Renal cortex interstitium (tissue), 11 donors: ENCODE results near the gene KLRF2. TPM values are rescaled to one million over a fixed set of nuclear protein-coding genes. Genes with fewer than 3 reads are reported as not detected.

Source experiments
- DNase-seq, 11 donors: peaks; one replicate each; pipeline ENCODE4 v3.0.0-alpha.2; 2013; ENCODE audit warnings: low read depth in 9 of 11, low spot score in 4 of 11; ENCODE audit errors: extremely low read depth in 1 of 11
- polyA plus RNA-seq, 3 donors: library from polyadenylated mRNA; unstranded; fragments of 120-200 nt; gene quantifications; one replicate each; pipeline ENCODE4 v1.2.1, GENCODE V29; 2013; ENCODE audit not compliant: insufficient read length in 3 of 3

The KLRF2 gene
- polyA plus RNA-seq, 3 donors, result not detected

GRCh38 chr12:9926876-9927275 is 45.6 kb downstream of the KLRF2 start:
- DNase-seq, result no peak

- no peak for DNase-seq
These were observed 47.3 kb downstream of the KLRF2 start for GRCh38 chr12:9928607-9929006.

DNA sequence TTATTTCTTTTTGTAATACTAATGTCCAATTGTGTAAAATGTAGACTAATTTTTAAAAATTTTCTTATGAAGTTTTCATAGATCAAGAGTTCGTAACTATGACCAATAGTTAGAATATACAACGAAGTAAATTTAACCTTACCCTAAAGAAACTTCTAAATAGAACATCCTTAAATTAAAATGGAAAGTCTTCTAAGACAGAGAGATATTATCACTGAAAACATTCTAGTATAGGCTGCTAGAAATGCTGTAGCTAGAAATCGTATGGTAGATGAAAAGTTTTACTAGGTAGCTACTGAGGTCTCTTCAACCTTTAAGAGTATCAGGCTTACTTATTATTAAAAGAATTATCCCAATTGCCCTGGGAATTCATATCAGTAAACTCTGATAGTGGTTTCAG is 50.0 kb downstream of the KLRF2 start:
- DNase-seq, result no peak

- DNase-seq, result no peak
These were observed 51.0 kb downstream of the KLRF2 start, which contains the start of gene CLEC2A for GRCh38 chr12:9932270-9932669. TSS of gene CLEC2A (minus strand) at chr12:9932370. CDS start at chr12:9932329, 41 bp downstream.

- DNase-seq, result no peak
These were observed 52.7 kb downstream of the KLRF2 start for GRCh38 chr12:9933958-9934357.

DNA sequence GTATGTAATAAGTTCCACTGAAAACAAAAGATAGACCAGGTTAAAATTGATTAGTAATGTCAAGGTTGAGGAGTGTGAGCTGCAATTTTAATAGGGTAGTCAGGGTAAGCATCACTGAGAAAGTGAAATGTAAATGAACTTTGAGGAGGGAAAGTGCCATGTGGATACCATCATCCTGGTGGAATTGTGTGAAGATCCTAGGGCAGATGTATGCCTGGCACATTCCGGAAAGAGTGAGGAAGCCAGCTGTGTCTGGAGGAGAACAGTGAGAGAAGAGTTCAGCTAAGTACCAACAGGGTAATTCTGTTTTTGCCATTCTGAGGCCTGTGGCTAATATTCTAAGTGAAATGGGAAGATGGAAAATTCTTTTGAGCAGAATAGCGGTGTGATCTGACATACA is 53.7 kb downstream of the KLRF2 start:
- no peak for DNase-seq

GRCh38 chr12:9936591-9936990 is 55.3 kb downstream of the KLRF2 start:
- no peak for DNase-seq

DNA sequence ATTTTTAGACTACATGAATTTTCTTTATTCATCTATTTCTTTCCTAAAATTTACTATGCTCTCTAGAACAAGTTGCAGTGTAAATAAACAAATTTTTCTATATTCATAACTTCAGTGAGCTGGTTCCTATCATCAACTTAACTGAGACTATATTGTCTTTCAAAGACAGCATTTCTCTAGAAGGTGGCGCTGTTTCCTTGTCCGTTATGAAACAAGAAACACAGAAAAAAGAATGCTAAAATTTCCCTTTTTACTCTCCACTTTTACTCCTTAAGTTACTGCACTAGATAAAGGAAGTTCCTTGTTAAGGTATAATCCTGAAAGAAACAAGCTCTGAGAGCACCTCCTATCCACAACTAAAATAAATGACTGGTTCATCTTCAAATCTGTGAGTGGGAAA is 59.1 kb downstream of the KLRF2 start:
- DNase-seq, result no peak

DNA sequence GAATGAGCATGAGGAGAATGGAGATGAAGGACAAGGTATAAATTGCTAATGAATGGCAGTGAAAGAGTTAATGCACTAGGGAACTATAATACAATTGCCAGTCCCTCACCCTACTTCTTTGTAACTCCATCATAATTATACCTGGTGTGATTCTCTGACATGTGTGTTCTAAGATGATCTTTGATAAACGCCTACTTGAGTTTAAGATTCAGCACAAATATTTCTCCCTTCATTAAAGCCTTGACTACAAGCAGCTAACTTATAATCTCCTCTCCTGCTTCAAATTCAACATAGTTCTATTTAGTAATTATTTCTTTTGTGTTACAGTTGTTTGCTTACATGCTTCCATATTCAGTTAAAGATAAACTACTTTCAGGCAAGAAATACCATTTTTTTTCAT is 60.5 kb downstream of the KLRF2 start:
- DNase-seq, result no peak

DNA sequence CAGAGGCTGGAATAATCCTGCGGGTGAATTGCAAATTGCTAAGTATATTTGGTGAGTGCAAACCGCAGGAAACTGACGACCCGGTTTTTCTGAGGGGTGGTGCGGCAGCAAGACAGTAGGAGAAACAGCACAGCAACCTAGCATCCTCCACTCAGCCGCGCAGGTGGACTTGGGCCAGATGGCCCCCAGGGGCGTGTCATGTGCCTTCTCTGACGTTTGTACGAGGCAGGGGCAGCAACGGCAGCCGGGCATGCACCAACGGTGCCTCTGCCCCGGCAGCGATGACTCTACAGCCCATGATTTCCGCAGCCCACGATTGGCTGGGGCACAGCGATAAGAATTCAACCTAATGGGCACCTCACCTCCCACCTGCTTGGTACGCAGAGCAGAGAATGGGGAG is 62.0 kb downstream of the KLRF2 start:
- peak in 1 of 11 donors; percentile 2 for DNase-seq

- DNase-seq, result no peak
These were observed 63.1 kb downstream of the KLRF2 start for GRCh38 chr12:9944391-9944790.

Other genes with a start within 250 kb of the KLRF2 start
- 10 to 100 TPM; 11.3 to 24.4 (median 12.7) TPM for gene CLEC2D, start 211.8 kb upstream of the KLRF2 start, polyA plus RNA-seq
- under 1 TPM; 0.16 to 0.32 (median 0.30) TPM for gene CLECL1, start 148.4 kb upstream of the KLRF2 start, polyA plus RNA-seq
- 1 to 10 TPM; 1.3 to 5.2 (median 3.4) TPM for gene CD69, start 120.6 kb upstream of the KLRF2 start, polyA plus RNA-seq
- gene KLRF1, start 54.0 kb upstream of the KLRF2 start, polyA plus RNA-seq, result under 1 TPM; 0.36 to 0.88 (median 0.49) TPM
- 1 to 10 TPM; 2.2 to 3.7 (median 3.1) TPM for gene CLEC2B, start 12.1 kb upstream of the KLRF2 start, polyA plus RNA-seq
- not detected for gene CLEC2A, start 50.9 kb downstream of the KLRF2 start, polyA plus RNA-seq
- gene CLEC12A, start 89.9 kb downstream of the KLRF2 start, polyA plus RNA-seq, result 1 to 10 TPM; 1.1 to 1.6 (median 1.3) TPM
- gene CLEC1B, start 117.6 kb downstream of the KLRF2 start, polyA plus RNA-seq, result 1 to 10 TPM in 2 of 3 donors, under 1 TPM in 1; 0.48 to 1.4 (median 1.4) TPM
- gene CLEC12B, start 129.1 kb downstream of the KLRF2 start, polyA plus RNA-seq, result under 1 TPM in 2 of 3 donors, not detected in 1; 0.06 to 0.25 TPM
- under 1 TPM; 0.22 to 0.39 (median 0.38) TPM for gene CLEC9A, start 149.2 kb downstream of the KLRF2 start, polyA plus RNA-seq
- gene CLEC1A, start 217.5 kb downstream of the KLRF2 start, polyA plus RNA-seq, result 1 to 10 TPM; 3.4 to 4.1 (median 3.6) TPM
- 1 to 10 TPM; 1.9 to 4.1 (median 2.5) TPM for gene CLEC7A, start 248.7 kb downstream of the KLRF2 start, polyA plus RNA-seq